HG02943 (cell line): ENCODE data around the gene CSNK1G1.

Experiments
- ATAC-seq: cut with Tn5 transposase; IDR thresholded peaks from one replicate; pipeline ENCODE4 v1.9.1; 2021; ENCODE audit warnings: mild to moderate bottlenecking, low read depth, moderate library complexity; ENCODE audit not compliant: unreplicated experiment

Gene CSNK1G1

GRCh38 chr15:64210371-64210770 lies 145.6 kb downstream of the CSNK1G1 start:
- ATAC-seq: no peak

- no peak for ATAC-seq
Observed at GRCh38 chr15:64209680-64210334, 146.2 kb downstream of the CSNK1G1 start.

GRCh38 chr15:64205202-64205601 lies 150.8 kb downstream of the CSNK1G1 start:
- ATAC-seq: no peak

GRCh38 chr15:64197425-64197824 lies 158.5 kb downstream of the CSNK1G1 start:
- no peak for ATAC-seq

- no peak for ATAC-seq
Observed at GRCh38 chr15:64193971-64194370, 162.0 kb downstream of the CSNK1G1 start.

GRCh38 chr15:64191971-64192830 lies 163.8 kb downstream of the CSNK1G1 start:
- ATAC-seq: no peak

- no peak for ATAC-seq
Observed at GRCh38 chr15:64187396-64188191, 168.4 kb downstream of the CSNK1G1 start.

GRCh38 chr15:64185146-64185911 lies 170.6 kb downstream of the CSNK1G1 start:
- ATAC-seq: no peak

GRCh38 chr15:64182859-64183370 lies 173.1 kb downstream of the CSNK1G1 start:
- ATAC-seq: no peak

GRCh38 chr15:64180235-64180824 lies 175.6 kb downstream of the CSNK1G1 start:
- peak; percentile 88 for ATAC-seq

GRCh38 chr15:64166102-64166890 lies 189.7 kb downstream of the CSNK1G1 start:
- no peak for ATAC-seq

- no peak for ATAC-seq
Observed at GRCh38 chr15:64164436-64164835, 191.5 kb downstream of the CSNK1G1 start.

- no peak for ATAC-seq
Observed at GRCh38 chr15:64163659-64164362, 192.2 kb downstream of the CSNK1G1 start.

GRCh38 chr15:64162869-64163658 lies 192.9 kb downstream of the CSNK1G1 start, which contains the start of gene PPIB:
PPIB (minus strand) TSS chr15:64163022; CDS start chr15:64162986, 36 bp downstream.
- peak; percentile 95 for ATAC-seq

GRCh38 chr15:64162478-64162868 lies 193.5 kb downstream of the CSNK1G1 start:
- ATAC-seq: peak; percentile 14

- ATAC-seq: no peak
Observed at GRCh38 chr15:64161688-64162477, 194.1 kb downstream of the CSNK1G1 start.
